Stimulated activated CD8-positive, alpha-beta memory T cell treated with anti-CD3 and anti-CD28 coated beads, Interleukin-7, amount 100 ng/mL, for 4 hours (primary cell): ENCODE data around the gene PNPLA6.

Experiments used
- DNase-seq, 2 donors: peaks; one replicate each; pipeline ENCODE4 v3.0.0-alpha.2; 2020; ENCODE audit warnings: low read depth in 2 of 2

PNPLA6 gene

GRCh38 chr19:7535047-7535997 lies at the start of gene PNPLA6:
PNPLA6 (plus strand) TSS chr19:7535717; CDS start chr19:7535789, 72 bp downstream.
- peak; percentile 83 to 91 for DNase-seq

- DNase-seq: no peak
Measured at GRCh38 chr19:7486923-7487322, 48.6 kb upstream of the PNPLA6 start.

GRCh38 chr19:7488736-7489353 lies 46.7 kb upstream of the PNPLA6 start, which contains the start of gene PEX11G:
PEX11G (minus strand) TSS chr19:7489035; CDS start chr19:7489010, 25 bp downstream.
- DNase-seq: peak; percentile 74 to 84

- DNase-seq: no peak
Measured at GRCh38 chr19:7489609-7490044, 45.9 kb upstream of the PNPLA6 start.

GRCh38 chr19:7492142-7492541 lies 43.4 kb upstream of the PNPLA6 start:
- DNase-seq: peak in 1 of 2 donors; percentile 30

- no peak for DNase-seq
Measured at GRCh38 chr19:7492558-7492957, 43.0 kb upstream of the PNPLA6 start.

- no peak for DNase-seq
Measured at GRCh38 chr19:7494416-7495098, 41.0 kb upstream of the PNPLA6 start.

- DNase-seq: no peak
Measured at GRCh38 chr19:7497292-7497691, 38.2 kb upstream of the PNPLA6 start.

GRCh38 chr19:7500811-7501450 lies 34.6 kb upstream of the PNPLA6 start:
- DNase-seq: no peak

GRCh38 chr19:7502552-7502951 lies 33.0 kb upstream of the PNPLA6 start:
- no peak for DNase-seq

GRCh38 chr19:7504684-7505083 lies 30.8 kb upstream of the PNPLA6 start:
- no peak for DNase-seq

GRCh38 chr19:7505288-7505681 lies 30.2 kb upstream of the PNPLA6 start:
- DNase-seq: no peak

GRCh38 chr19:7505682-7506384 lies 29.7 kb upstream of the PNPLA6 start:
- no peak for DNase-seq

- no peak for DNase-seq
Measured at GRCh38 chr19:7506385-7507328, 28.9 kb upstream of the PNPLA6 start.

GRCh38 chr19:7507884-7508283 lies 27.6 kb upstream of the PNPLA6 start:
- no peak for DNase-seq

GRCh38 chr19:7509625-7510024 lies 25.9 kb upstream of the PNPLA6 start:
- no peak for DNase-seq

- DNase-seq: no peak
Measured at GRCh38 chr19:7512400-7512851, 23.1 kb upstream of the PNPLA6 start.

GRCh38 chr19:7513809-7514642 lies 21.5 kb upstream of the PNPLA6 start:
- no peak for DNase-seq

- DNase-seq: no peak
Measured at GRCh38 chr19:7515110-7515644, 20.3 kb upstream of the PNPLA6 start.
